ENCODE data around the gene GADD45A. TPM values are rescaled to one million over a fixed set of nuclear protein-coding genes. Genes with fewer than 3 reads are reported as not detected.

Gene GADD45A
- total and polyA plus RNA-seq, 2 experiments from 2014 or later, result 93.1 to 175 TPM

- no peak for DNase-seq (ENCODE audit: low spot score)
- peaks cover 28% of the 10 kb centered on the region for H3K79me2 ChIP-seq
- H3K4me2 ChIP-seq, result no peak overlapping the region
- peaks cover 21% of the 10 kb centered on the region for H3K4me1 ChIP-seq (ENCODE audit: insufficient read depth)
- no peak overlapping the region for H2AFZ ChIP-seq
- H3K4me3 ChIP-seq, result no peak overlapping the region
- no peaks in the 10 kb centered on the region for H3K9me2 ChIP-seq (replicated peaks; ENCODE audit: insufficient read depth)
- H3K9me3 ChIP-seq (ENCODE audit: low read depth), result no peaks in the 10 kb centered on the region
- no peaks in the 10 kb centered on the region for H4K20me1 ChIP-seq (ENCODE audit: insufficient read depth, poor library complexity, severe bottlenecking)
- H3K36me3 ChIP-seq (replicated peaks; ENCODE audit: insufficient read depth, low read depth), result no peaks in the 10 kb centered on the region
- H3K27ac ChIP-seq, result no peak overlapping the region
- TF ChIP-seq EZH2 (IDR thresholded peaks at IDR 0.05; ENCODE audit: borderline replicate concordance), result no peak
- TF ChIP-seq, protein P1, sequence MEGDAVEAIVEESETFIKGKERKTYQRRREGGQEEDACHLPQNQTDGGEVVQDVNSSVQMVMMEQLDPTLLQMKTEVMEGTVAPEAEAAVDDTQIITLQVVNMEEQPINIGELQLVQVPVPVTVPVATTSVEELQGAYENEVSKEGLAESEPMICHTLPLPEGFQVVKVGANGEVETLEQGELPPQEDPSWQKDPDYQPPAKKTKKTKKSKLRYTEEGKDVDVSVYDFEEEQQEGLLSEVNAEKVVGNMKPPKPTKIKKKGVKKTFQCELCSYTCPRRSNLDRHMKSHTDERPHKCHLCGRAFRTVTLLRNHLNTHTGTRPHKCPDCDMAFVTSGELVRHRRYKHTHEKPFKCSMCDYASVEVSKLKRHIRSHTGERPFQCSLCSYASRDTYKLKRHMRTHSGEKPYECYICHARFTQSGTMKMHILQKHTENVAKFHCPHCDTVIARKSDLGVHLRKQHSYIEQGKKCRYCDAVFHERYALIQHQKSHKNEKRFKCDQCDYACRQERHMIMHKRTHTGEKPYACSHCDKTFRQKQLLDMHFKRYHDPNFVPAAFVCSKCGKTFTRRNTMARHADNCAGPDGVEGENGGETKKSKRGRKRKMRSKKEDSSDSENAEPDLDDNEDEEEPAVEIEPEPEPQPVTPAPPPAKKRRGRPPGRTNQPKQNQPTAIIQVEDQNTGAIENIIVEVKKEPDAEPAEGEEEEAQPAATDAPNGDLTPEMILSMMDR (IDR thresholded peaks at IDR 0.05; ENCODE audit: poor library complexity), result no peak
- H3K27me3 ChIP-seq, result no peaks in the 10 kb centered on the region
- WGBS (ENCODE audit: low lambda C conversion rate, missing lambda C conversion rate), result 85% methylated on average over 4 of the region's 4 CpGs
These were observed 31.8 kb downstream of the GADD45A start for GRCh38 chr1:67716800-67717199.

DNA sequence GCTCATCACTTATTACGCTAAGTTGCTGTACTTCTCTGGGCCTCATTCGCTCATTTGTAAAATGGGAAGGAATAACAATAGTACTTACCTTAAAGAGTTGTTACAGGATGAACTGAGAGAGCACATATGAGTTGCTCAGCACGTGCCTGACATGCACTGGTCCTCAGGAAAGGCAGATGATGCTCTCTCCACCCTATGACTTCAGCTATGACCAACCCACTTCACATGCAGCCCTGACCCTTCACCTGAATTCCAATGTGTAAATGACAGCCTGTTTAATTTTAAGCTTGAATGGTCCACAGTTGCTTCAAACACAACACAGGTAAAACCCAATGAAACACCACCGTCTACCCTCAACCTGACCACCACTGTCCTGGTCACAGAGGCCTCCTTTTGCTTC lies 32.9 kb downstream of the GADD45A start:
- H4K20me1 ChIP-seq (ENCODE audit: insufficient read depth, poor library complexity, severe bottlenecking), result no peaks in the 10 kb centered on the region
- no peak overlapping the region for H3K4me2 ChIP-seq
- H3K79me2 ChIP-seq, result peaks cover 27% of the 10 kb centered on the region
- no peak for DNase-seq (ENCODE audit: low spot score)
- TF ChIP-seq, protein P1 (IDR thresholded peaks at IDR 0.05; ENCODE audit: poor library complexity), result no peak
- no peak for TF ChIP-seq EZH2 (IDR thresholded peaks at IDR 0.05; ENCODE audit: borderline replicate concordance)
- TF ChIP-seq EZH2phosphoT487 (IDR thresholded peaks at IDR 0.05; ENCODE audit: low read depth, severe bottlenecking, unreplicated experiment), result no peak
- H3K4me3 ChIP-seq, result no peak overlapping the region
- no peaks in the 10 kb centered on the region for H3K9me3 ChIP-seq (ENCODE audit: low read depth)
- H3K9me2 ChIP-seq (replicated peaks; ENCODE audit: insufficient read depth), result no peaks in the 10 kb centered on the region
- H2AFZ ChIP-seq, result no peak overlapping the region
- H3K27me3 ChIP-seq, result no peaks in the 10 kb centered on the region
- peaks cover 16% of the 10 kb centered on the region for H3K4me1 ChIP-seq (ENCODE audit: insufficient read depth)
- 87% methylated on average over 4 of the region's 4 CpGs for whole genome bisulfite sequencing (ENCODE audit: low lambda C conversion rate, missing lambda C conversion rate)
- H3K36me3 ChIP-seq (replicated peaks; ENCODE audit: insufficient read depth, low read depth), result no peaks in the 10 kb centered on the region
- no peak overlapping the region for H3K27ac ChIP-seq

- H3K4me1 ChIP-seq (ENCODE audit: insufficient read depth), result peaks cover 13% of the 10 kb centered on the region
- H3K36me3 ChIP-seq (replicated peaks; ENCODE audit: insufficient read depth, low read depth), result no peaks in the 10 kb centered on the region
- TF ChIP-seq EZH2 (IDR thresholded peaks at IDR 0.05; ENCODE audit: borderline replicate concordance) (no peak), EZH2phosphoT487 (IDR thresholded peaks at IDR 0.05; ENCODE audit: low read depth, severe bottlenecking, unreplicated experiment) (no peak)
- TF ChIP-seq, protein P1 (IDR thresholded peaks at IDR 0.05; ENCODE audit: poor library complexity), result no peak
- H3K4me3 ChIP-seq, result no peak overlapping the region
- H2AFZ ChIP-seq, result no peak overlapping the region
- DNase-seq (ENCODE audit: low spot score), result no peak
- H3K9me2 ChIP-seq (replicated peaks; ENCODE audit: insufficient read depth), result no peaks in the 10 kb centered on the region
- WGBS (ENCODE audit: low lambda C conversion rate, missing lambda C conversion rate), result 93% methylated on average over 6 of the region's 6 CpGs
- no peak overlapping the region for H3K4me2 ChIP-seq
- H3K27ac ChIP-seq, result no peak overlapping the region
- no peaks in the 10 kb centered on the region for H3K9me3 ChIP-seq (ENCODE audit: low read depth)
- H4K20me1 ChIP-seq (ENCODE audit: insufficient read depth, poor library complexity, severe bottlenecking), result no peaks in the 10 kb centered on the region
- H3K79me2 ChIP-seq, result peaks cover 24% of the 10 kb centered on the region
- no peaks in the 10 kb centered on the region for H3K27me3 ChIP-seq
These were observed 34.6 kb downstream of the GADD45A start for GRCh38 chr1:67719329-67720196.
